ENCODE data around the gene LGALS9C. TPM values are rescaled to one million over a fixed set of nuclear protein-coding genes. Genes with fewer than 3 reads are reported as not detected.
"Not testable (repeated sequence)": the region's sequence is repeated elsewhere in the genome, so short reads cannot be mapped to it uniquely, and the experiment has no call there.

Gene LGALS9C
- total RNA-seq, 1 donor from 2014 or later = not detected

- not testable (repeated sequence) for DNase-seq (ENCODE audit: extremely low read depth, low read depth, low spot score)
Measured at GRCh38 chr17:18477367-18477766, 778 bp downstream of the LGALS9C start.

- DNase-seq (ENCODE audit: extremely low read depth, low read depth, low spot score) = not testable (repeated sequence)
Measured at GRCh38 chr17:18478362-18478761, 1.8 kb downstream of the LGALS9C start.

GRCh38 chr17:18478977-18479595 is 2.5 kb downstream of the LGALS9C start:
- DNase-seq (ENCODE audit: extremely low read depth, low read depth, low spot score) = not testable (repeated sequence)

- DNase-seq (ENCODE audit: extremely low read depth, low read depth, low spot score) = not testable (repeated sequence)
Measured at GRCh38 chr17:18481775-18482174, 5.2 kb downstream of the LGALS9C start.

GRCh38 chr17:18485936-18486464 is 9.4 kb downstream of the LGALS9C start:
- not testable (repeated sequence) for DNase-seq (ENCODE audit: extremely low read depth, low read depth, low spot score)

GRCh38 chr17:18487633-18488032 is 11.0 kb downstream of the LGALS9C start:
- not testable (repeated sequence) for DNase-seq (ENCODE audit: extremely low read depth, low read depth, low spot score)

GRCh38 chr17:18488622-18489021 is 12.0 kb downstream of the LGALS9C start:
- DNase-seq (ENCODE audit: extremely low read depth, low read depth, low spot score) = not testable (repeated sequence)

GRCh38 chr17:18490016-18490415 is 13.4 kb downstream of the LGALS9C start:
- not testable (repeated sequence) for DNase-seq (ENCODE audit: extremely low read depth, low read depth, low spot score)

- not testable (repeated sequence) for DNase-seq (ENCODE audit: extremely low read depth, low read depth, low spot score)
Measured at GRCh38 chr17:18492712-18493480, 16.3 kb downstream of the LGALS9C start.

- not testable (repeated sequence) for DNase-seq (ENCODE audit: extremely low read depth, low read depth, low spot score)
Measured at GRCh38 chr17:18494250-18494768, 17.7 kb downstream of the LGALS9C start.

GRCh38 chr17:18497044-18497443 is 20.5 kb downstream of the LGALS9C start:
- not testable (repeated sequence) for DNase-seq (ENCODE audit: extremely low read depth, low read depth, low spot score)

- DNase-seq (ENCODE audit: extremely low read depth, low read depth, low spot score) = not testable (repeated sequence)
Measured at GRCh38 chr17:18499100-18499499, 22.5 kb downstream of the LGALS9C start.

GRCh38 chr17:18499756-18500155 is 23.2 kb downstream of the LGALS9C start:
- not testable (repeated sequence) for DNase-seq (ENCODE audit: extremely low read depth, low read depth, low spot score)

- not testable (repeated sequence) for DNase-seq (ENCODE audit: extremely low read depth, low read depth, low spot score)
Measured at GRCh38 chr17:18500281-18500680, 23.7 kb downstream of the LGALS9C start.

- DNase-seq (ENCODE audit: extremely low read depth, low read depth, low spot score) = not testable (repeated sequence)
Measured at GRCh38 chr17:18500816-18501215, 24.2 kb downstream of the LGALS9C start.

- DNase-seq (ENCODE audit: extremely low read depth, low read depth, low spot score) = not testable (repeated sequence)
Measured at GRCh38 chr17:18503221-18503620, 26.6 kb downstream of the LGALS9C start.

GRCh38 chr17:18507729-18508128 is 31.1 kb downstream of the LGALS9C start:
- DNase-seq (ENCODE audit: extremely low read depth, low read depth, low spot score) = not testable (repeated sequence)

GRCh38 chr17:18508667-18509066 is 32.1 kb downstream of the LGALS9C start:
- DNase-seq (ENCODE audit: extremely low read depth, low read depth, low spot score) = not testable (repeated sequence)

- DNase-seq (ENCODE audit: extremely low read depth, low read depth, low spot score) = not testable (repeated sequence)
Measured at GRCh38 chr17:18521100-18521499, 44.5 kb downstream of the LGALS9C start.

- DNase-seq (ENCODE audit: extremely low read depth, low read depth, low spot score) = not testable (repeated sequence)
Measured at GRCh38 chr17:18525015-18525414, 48.4 kb downstream of the LGALS9C start.

- not testable (repeated sequence) for DNase-seq (ENCODE audit: extremely low read depth, low read depth, low spot score)
Measured at GRCh38 chr17:18526168-18526800, 49.7 kb downstream of the LGALS9C start.
